MCF 10A (cell line): ENCODE measurements around the gene RMRP. TPM values are rescaled to one million over a fixed set of nuclear protein-coding genes. Genes with fewer than 3 reads are reported as not detected.

Experiments
- BruUV-seq: library from RNA; stranded (reverse); fragments of 400-500 nt; replicated peaks from 2 replicates; lab custom pipeline; 2021; lab: Mats Ljungman, UMichigan
- CTCF ChIA-PET: fragments of 300-600 bp; sonication (Branson Sonifier 250); formaldehyde crosslinking; extraction: SDS; loops from one replicate; lab custom pipeline; 2021; ENCODE audit warnings: antibody characterized with exemption, inconsistent platforms; lab: Yijun Ruan, JAX
- POLR2A ChIA-PET: fragments of 300-600, 350-650 bp; sonication (Branson Sonifier 250); formaldehyde crosslinking; extraction: SDS; loops from one replicate; lab custom pipeline; 2020; ENCODE audit warnings: antibody characterized with exemption, inconsistent platforms; lab: Yijun Ruan, JAX
- DNase-seq: peaks from one replicate; pipeline ENCODE4 v3.0.0-alpha.2; 2018; ENCODE audit not compliant: unreplicated experiment
- H3K27ac Mint-ChIP-seq: one replicate; pipeline ENCODE4 v1.8.0; 2022; ENCODE audit warnings: mild to moderate bottlenecking, low read depth, mixed read lengths; ENCODE audit not compliant: unreplicated experiment
- H3K27me3 Mint-ChIP-seq: one replicate; pipeline ENCODE4 v1.8.0; 2022; ENCODE audit warnings: mixed read lengths; ENCODE audit not compliant: insufficient read depth, unreplicated experiment
- H3K36me3 Mint-ChIP-seq: one replicate; pipeline ENCODE4 v1.8.0; 2022; ENCODE audit warnings: mild to moderate bottlenecking, moderate library complexity, mixed read lengths; ENCODE audit not compliant: insufficient read depth, unreplicated experiment
- H3K4me1 Mint-ChIP-seq: one replicate; pipeline ENCODE4 v1.8.0; 2022; ENCODE audit warnings: mixed read lengths; ENCODE audit not compliant: insufficient read depth, unreplicated experiment
- H3K4me3 Mint-ChIP-seq: one replicate; pipeline ENCODE4 v1.8.0; 2022; ENCODE audit warnings: mild to moderate bottlenecking, moderate library complexity, mixed read lengths; ENCODE audit not compliant: unreplicated experiment
- H3K9me3 Mint-ChIP-seq: one replicate; pipeline ENCODE4 v1.8.0; 2022; ENCODE audit warnings: mixed read lengths; ENCODE audit not compliant: unreplicated experiment
- intact Hi-C: fragments of 100-400 bp; cut with micrococcal nuclease; formaldehyde crosslinking; loops from 2 replicates; pipeline ENCODE4 v1.14.1; 2022
- total RNA-seq: library from RNA; stranded (reverse); gene quantifications from 2 replicates; pipeline ENCODE4 v1.2.3, GENCODE V29; 2022
- TF ChIP-seq, protein P1 (sequence below): fragments of 200-600 bp; IDR thresholded peaks from one replicate; pipeline ENCODE4 v1.8.0; 2022; ENCODE audit warnings: antibody characterized with exemption, mild to moderate bottlenecking; ENCODE audit not compliant: unreplicated experiment

Gene RMRP
- total RNA-seq, 1 experiment from 2014 or later: 13,245 TPM

DNA sequence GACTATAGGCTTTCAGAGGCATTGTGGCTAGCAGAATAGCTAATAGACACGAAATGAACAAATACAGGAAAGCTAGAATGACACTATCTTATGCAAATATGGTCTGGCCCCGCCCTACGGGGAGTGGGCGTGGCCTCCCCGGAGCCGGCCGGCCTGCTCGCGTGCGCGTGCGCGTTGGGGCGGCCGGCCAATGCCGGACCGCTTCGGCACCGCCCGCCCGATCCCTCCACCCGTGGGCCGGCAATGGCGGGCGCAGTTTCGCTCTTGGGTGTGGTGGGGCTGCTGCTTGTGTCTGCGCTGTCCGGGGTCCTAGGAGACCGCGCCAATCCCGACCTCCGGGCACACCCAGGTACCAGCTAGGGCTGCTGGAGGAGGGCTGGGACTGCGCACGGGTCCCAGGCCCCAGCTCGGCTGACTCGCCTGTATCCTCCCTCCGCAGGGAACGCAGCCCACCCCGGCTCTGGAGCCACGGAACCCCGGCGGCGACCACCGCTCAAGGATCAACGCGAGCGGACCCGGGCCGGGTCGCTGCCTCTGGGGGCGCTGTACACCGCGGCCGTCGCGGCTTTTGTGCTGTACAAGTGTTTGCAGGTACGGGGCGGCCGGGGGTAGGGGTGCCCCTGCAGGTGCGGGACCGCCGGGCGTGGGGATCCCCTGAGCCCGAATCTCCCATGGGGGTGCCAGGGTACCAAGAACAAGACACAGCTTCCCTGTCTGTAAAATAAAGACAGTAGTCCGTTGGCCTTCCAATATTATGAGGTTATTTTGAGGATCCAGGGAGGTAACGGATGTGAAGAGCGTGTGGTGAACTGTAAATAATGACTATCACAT is 533 bp upstream of the RMRP start, which contains the start of gene CCDC107:
TSS of gene CCDC107 (plus strand) at position 156 of the 831 bp plus-strand sequence. CDS start at position 244, 88 bp downstream.
- peaks cover 36% of the 10 kb centered on the region for H3K36me3 Mint-ChIP-seq
- BruUV-seq: TSS peak; percentile 51
- TF ChIP-seq, protein P1, sequence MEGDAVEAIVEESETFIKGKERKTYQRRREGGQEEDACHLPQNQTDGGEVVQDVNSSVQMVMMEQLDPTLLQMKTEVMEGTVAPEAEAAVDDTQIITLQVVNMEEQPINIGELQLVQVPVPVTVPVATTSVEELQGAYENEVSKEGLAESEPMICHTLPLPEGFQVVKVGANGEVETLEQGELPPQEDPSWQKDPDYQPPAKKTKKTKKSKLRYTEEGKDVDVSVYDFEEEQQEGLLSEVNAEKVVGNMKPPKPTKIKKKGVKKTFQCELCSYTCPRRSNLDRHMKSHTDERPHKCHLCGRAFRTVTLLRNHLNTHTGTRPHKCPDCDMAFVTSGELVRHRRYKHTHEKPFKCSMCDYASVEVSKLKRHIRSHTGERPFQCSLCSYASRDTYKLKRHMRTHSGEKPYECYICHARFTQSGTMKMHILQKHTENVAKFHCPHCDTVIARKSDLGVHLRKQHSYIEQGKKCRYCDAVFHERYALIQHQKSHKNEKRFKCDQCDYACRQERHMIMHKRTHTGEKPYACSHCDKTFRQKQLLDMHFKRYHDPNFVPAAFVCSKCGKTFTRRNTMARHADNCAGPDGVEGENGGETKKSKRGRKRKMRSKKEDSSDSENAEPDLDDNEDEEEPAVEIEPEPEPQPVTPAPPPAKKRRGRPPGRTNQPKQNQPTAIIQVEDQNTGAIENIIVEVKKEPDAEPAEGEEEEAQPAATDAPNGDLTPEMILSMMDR: peak; percentile 65
- H3K27ac Mint-ChIP-seq: peak within 1 kb of the TSS; percentile 100
- ChIA-PET CTCF (interaction anchor here (0.6 to 11.0 kb wide), 28 partner anchors 11 to 1411 kb away, joined by 3 to 119 read pairs (median 4); partner anchors contain the start of genes CA9, CREB3 and TLN1), POLR2A (interaction anchor here (0.6 to 5.4 kb wide), 28 partner anchors 12 to 579 kb away, joined by 3 to 61 read pairs (median 6); partner anchors contain the start of genes ATOSB, CREB3, FANCG and GBA2)
- peak within 1 kb of the TSS; percentile 62 for H3K4me3 Mint-ChIP-seq
- peaks cover 25% of the 10 kb centered on the region for H3K4me1 Mint-ChIP-seq
- H3K9me3 Mint-ChIP-seq: no peaks in the 10 kb centered on the region
- H3K27me3 Mint-ChIP-seq: no peaks in the 10 kb centered on the region
- intact Hi-C loops: loop anchor here (2.0 to 10.0 kb wide), 4 partner anchors 30 to 246 kb away; partner anchors contain the start of genes HRCT1, SPAAR and TPM2
- peak; percentile 80 for DNase-seq

DNA sequence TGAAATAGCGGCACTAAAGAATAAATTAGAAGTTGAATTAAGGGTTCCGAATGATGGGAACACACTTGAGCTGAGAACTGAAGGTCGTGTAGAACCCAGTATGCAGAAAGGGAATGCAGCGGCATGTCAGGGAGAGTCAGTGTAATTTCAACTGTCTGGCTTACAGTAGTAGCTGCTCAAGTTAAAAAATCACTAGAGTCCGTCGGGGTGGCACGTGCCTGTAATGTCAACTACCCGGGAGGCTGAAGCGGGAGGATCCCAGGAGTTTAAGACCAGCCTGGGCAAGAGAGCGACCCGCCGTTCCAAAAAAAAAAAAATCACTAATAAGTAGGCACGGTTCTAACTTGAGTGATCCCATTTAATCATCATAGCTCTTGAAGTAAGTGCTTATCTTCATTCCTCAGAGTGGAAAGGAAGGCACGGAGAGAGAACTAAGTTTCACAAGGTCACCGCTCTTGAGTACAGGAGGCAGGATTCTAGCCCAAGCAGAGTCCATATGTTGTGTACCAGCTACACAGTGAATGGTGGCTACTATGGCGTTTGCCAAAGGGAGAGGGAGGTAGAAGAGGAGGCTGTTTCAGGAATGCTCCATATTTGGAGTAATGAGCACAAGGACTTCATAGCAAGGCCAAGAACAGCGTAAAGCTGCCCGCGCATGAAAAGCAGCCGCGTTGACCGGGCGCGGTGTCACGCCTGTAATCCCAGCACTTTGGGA is 831 bp downstream of the RMRP start:
- DNase-seq: no peak
- intact Hi-C loops: loop anchor here (5.0 to 10.0 kb wide), 2 partner anchors 55 to 248 kb away; partner anchors contain the start of genes HRCT1 and SPAAR
- Mint-ChIP-seq H3K4me3 (peak overlapping the region; percentile 62), H3K27ac (peak overlapping the region; percentile 100), H3K27me3 (no peaks in the 10 kb centered on the region), H3K4me1 (peaks cover 18% of the 10 kb centered on the region), H3K9me3 (no peaks in the 10 kb centered on the region), H3K36me3 (peaks cover 32% of the 10 kb centered on the region)
- ChIA-PET CTCF (interaction anchor here (0.5 to 11.0 kb wide), 14 partner anchors 11 to 829 kb away, joined by 3 to 119 read pairs (median 6); partner anchors contain the start of genes CREB3 and TLN1), POLR2A (interaction anchor here (0.6 to 5.4 kb wide), 21 partner anchors 7 to 542 kb away, joined by 3 to 61 read pairs (median 6); partner anchors contain the start of genes ARHGEF39, CREB3, GBA2 and HRCT1)
- BruUV-seq: no TSS peak
- TF ChIP-seq, protein P1: no peak

DNA sequence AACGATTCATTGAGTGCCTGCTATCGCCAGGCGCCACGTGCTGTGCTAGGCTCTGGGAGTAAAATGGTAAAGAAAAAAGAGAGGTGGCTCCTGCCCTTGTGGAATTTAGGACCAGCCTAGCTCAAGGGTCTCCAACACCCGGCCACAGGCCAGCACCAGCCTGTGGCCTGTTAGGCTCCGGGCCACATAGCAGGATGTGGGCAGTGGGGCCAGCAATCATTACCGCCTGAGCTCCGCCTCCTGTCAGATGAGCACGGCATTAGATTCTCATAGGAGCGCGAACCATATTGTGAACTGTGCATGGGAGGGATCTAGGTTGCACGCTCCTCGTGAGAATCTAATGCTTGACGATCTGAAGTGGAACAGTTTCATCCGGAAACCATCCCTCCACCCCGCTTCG is 1.5 kb downstream of the RMRP start:
- DNase-seq: no peak
- CTCF ChIA-PET: interaction anchor here (0.6 to 11.0 kb wide), 7 partner anchors 10 to 830 kb away, joined by 3 to 119 read pairs (median 6); partner anchors contain the start of genes CREB3 and TLN1
- no TSS peak for BruUV-seq
- no peaks in the 10 kb centered on the region for H3K9me3 Mint-ChIP-seq
- TF ChIP-seq, protein P1: no peak
- peaks cover 25% of the 10 kb centered on the region for H3K36me3 Mint-ChIP-seq
- no peaks in the 10 kb centered on the region for H3K27me3 Mint-ChIP-seq
- POLR2A ChIA-PET: interaction anchor here (0.6 to 5.4 kb wide), 9 partner anchors 8 to 167 kb away, joined by 3 to 61 read pairs (median 15); partner anchors contain the start of genes ARHGEF39, CREB3, GBA2 and RGP1
- peaks cover 18% of the 10 kb centered on the region for H3K4me1 Mint-ChIP-seq
- H3K4me3 Mint-ChIP-seq: no peak overlapping the region
- intact Hi-C loops: loop anchor here (5.0 to 10.0 kb wide), 2 partner anchors 54 to 248 kb away; partner anchors contain the start of genes HRCT1 and SPAAR
- peak overlapping the region; percentile 100 for H3K27ac Mint-ChIP-seq
